HEK293 (cell line): Measurements from ENCODE around the gene UBE2D3.

Experiments used
- BCL11A ChIP-seq: fragments of 450-650 bp; formaldehyde crosslinking; IDR thresholded peaks from 2 replicates; pipeline ENCODE4 v1.5.1; 2016; ENCODE audit warnings: low read depth, missing biosample characterization, missing genetic modification characterization
- KLF8 ChIP-seq: fragments of 450-650 bp; formaldehyde crosslinking; IDR thresholded peaks from 2 replicates; pipeline ENCODE4 v1.5.1; 2016; ENCODE audit warnings: missing biosample characterization, missing genetic modification characterization
- OSR2 ChIP-seq: fragments of 450-650 bp; formaldehyde crosslinking; IDR thresholded peaks from 2 replicates; pipeline ENCODE4 v1.5.1; 2016; ENCODE audit warnings: missing biosample characterization, missing genetic modification characterization
- TRIM28 ChIP-seq: IDR thresholded peaks from 2 replicates; pipeline ENCODE4 v1.6.1; 2011; ENCODE audit warnings: low read length, control low read depth, borderline replicate concordance
- YY1 ChIP-seq: fragments of 450-650 bp; formaldehyde crosslinking; IDR thresholded peaks from 2 replicates; pipeline ENCODE4 v1.5.1; 2018; ENCODE audit warnings: missing biosample characterization, missing genetic modification characterization
- ZEB2 ChIP-seq: fragments of 450-650 bp; formaldehyde crosslinking; IDR thresholded peaks from 2 replicates; pipeline ENCODE4 v1.5.1; 2016; ENCODE audit warnings: missing biosample characterization, missing genetic modification characterization
- ZNF112 ChIP-seq: fragments of 450-650 bp; formaldehyde crosslinking; IDR thresholded peaks from 2 replicates; pipeline ENCODE4 v1.5.0; 2017; ENCODE audit warnings: missing biosample characterization, missing genetic modification characterization
- ZNF529 ChIP-seq: fragments of 450-650 bp; formaldehyde crosslinking; IDR thresholded peaks from 2 replicates; pipeline ENCODE4 v1.5.1; 2017; ENCODE audit warnings: missing genetic modification characterization, missing biosample characterization; ENCODE audit not compliant: insufficient replicate concordance
- ZNF571 ChIP-seq: fragments of 450-650 bp; formaldehyde crosslinking; IDR thresholded peaks from 2 replicates; pipeline ENCODE4 v1.5.0; 2017; ENCODE audit warnings: missing biosample characterization, missing genetic modification characterization
- ZNF596 ChIP-seq: fragments of 450-650 bp; IDR thresholded peaks from 2 replicates; pipeline ENCODE4 v1.5.0; 2018; ENCODE audit warnings: missing biosample characterization, mild to moderate bottlenecking, missing genetic modification characterization, moderate library complexity
- ZNF610 ChIP-seq: fragments of 450-650 bp; formaldehyde crosslinking; IDR thresholded peaks from 2 replicates; pipeline ENCODE4 v1.5.1; 2016; ENCODE audit warnings: missing biosample characterization, missing genetic modification characterization, borderline replicate concordance
- ZNF624 ChIP-seq: fragments of 450-650 bp; formaldehyde crosslinking; IDR thresholded peaks from 2 replicates; pipeline ENCODE4 v1.5.1; 2017; ENCODE audit warnings: missing biosample characterization, missing genetic modification characterization
- ZNF654 ChIP-seq: fragments of 450-650 bp; formaldehyde crosslinking; IDR thresholded peaks from 2 replicates; pipeline ENCODE4 v1.5.1; 2016; ENCODE audit warnings: low read depth, missing biosample characterization, missing genetic modification characterization
- ZNF660 ChIP-seq: fragments of 450-650 bp; IDR thresholded peaks from 2 replicates; pipeline ENCODE4 v1.5.1; 2018; ENCODE audit warnings: missing biosample characterization, mild to moderate bottlenecking, missing genetic modification characterization
- ZNF677 ChIP-seq: fragments of 450-650 bp; IDR thresholded peaks from 2 replicates; pipeline ENCODE4 v1.5.0; 2018; ENCODE audit warnings: missing biosample characterization, mild to moderate bottlenecking, missing genetic modification characterization, moderate library complexity
- ZNF747 ChIP-seq: fragments of 450-650 bp; formaldehyde crosslinking; IDR thresholded peaks from 2 replicates; pipeline ENCODE4 v1.5.1; 2016; ENCODE audit warnings: missing biosample characterization, missing genetic modification characterization
- ZSCAN23 ChIP-seq: fragments of 450-650 bp; formaldehyde crosslinking; IDR thresholded peaks from 2 replicates; pipeline ENCODE4 v1.5.1; 2016; ENCODE audit warnings: missing biosample characterization, missing genetic modification characterization
- TF ChIP-seq, protein P1 (sequence below): fragments of 450-650 bp; formaldehyde crosslinking; IDR thresholded peaks from 2 replicates; pipeline ENCODE4 v1.5.1; 2016; ENCODE audit warnings: missing biosample characterization, missing genetic modification characterization
- TF ChIP-seq, protein P2 (sequence below): fragments of 450-650 bp; IDR thresholded peaks from 2 replicates; pipeline ENCODE4 v1.5.1; 2018; ENCODE audit warnings: missing biosample characterization, missing genetic modification characterization
- TF ChIP-seq, protein P3 (sequence below): fragments of 450-650 bp; formaldehyde crosslinking; IDR thresholded peaks from 2 replicates; pipeline ENCODE4 v1.5.1; 2016; ENCODE audit warnings: missing biosample characterization, missing genetic modification characterization
- TF ChIP-seq, protein P4 (sequence below): fragments of 450-650 bp; formaldehyde crosslinking; IDR thresholded peaks from 2 replicates; pipeline ENCODE4 v1.5.1; 2016; ENCODE audit warnings: missing biosample characterization, missing genetic modification characterization
- TF ChIP-seq, protein P5 (sequence below): fragments of 450-650 bp; formaldehyde crosslinking; IDR thresholded peaks from 2 replicates; pipeline ENCODE4 v1.5.1; 2016; ENCODE audit warnings: missing biosample characterization, missing genetic modification characterization, borderline replicate concordance
- TF ChIP-seq, protein P6 (sequence below): IDR thresholded peaks from 2 replicates; pipeline ENCODE4 v1.6.1; 2011; ENCODE audit warnings: mild to moderate bottlenecking, low read depth, low read length, borderline replicate concordance

Gene UBE2D3

DNA sequence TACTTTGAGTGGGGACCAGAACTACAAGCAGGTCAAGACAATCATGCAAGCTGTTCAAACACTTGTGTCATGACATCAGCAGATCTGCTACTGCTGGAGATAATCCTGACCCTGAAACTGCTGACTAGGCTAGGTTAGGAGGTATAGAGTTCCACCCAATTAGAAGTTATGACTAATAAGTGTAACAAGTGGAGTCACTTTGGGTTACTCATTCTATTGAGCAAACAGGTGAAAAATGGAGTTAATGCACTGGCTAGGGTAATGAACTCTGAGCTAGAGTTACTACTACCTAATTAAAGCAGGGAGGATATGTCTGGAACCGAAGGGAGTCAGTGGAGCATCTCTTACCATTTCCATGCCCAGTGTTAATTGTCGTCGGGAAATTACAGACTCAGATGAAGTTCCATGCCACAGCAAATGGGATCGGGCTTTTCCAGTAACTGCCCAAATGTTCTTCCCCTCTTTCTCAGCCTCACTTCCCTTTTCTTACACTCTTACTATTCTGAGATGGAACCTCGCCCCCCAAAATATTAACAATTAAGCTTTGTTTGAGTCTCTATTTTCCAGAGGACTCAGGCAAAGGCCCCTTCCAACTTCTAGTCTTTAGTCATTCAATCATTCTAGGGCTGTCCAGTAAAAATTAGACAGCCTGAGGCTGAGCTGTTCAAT lies 46.7 kb downstream of the UBE2D3 start (continued):
- TF ChIP-seq, protein P1, sequence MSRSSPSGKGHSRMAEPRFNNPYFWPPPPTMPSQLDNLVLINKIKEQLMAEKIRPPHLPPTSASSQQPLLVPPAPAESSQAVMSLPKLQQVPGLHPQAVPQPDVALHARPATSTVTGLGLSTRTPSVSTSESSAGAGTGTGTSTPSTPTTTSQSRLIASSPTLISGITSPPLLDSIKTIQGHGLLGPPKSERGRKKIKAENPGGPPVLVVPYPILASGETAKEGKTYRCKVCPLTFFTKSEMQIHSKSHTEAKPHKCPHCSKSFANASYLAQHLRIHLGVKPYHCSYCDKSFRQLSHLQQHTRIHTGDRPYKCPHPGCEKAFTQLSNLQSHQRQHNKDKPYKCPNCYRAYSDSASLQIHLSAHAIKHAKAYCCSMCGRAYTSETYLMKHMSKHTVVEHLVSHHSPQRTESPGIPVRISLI, result no peak
- TF ChIP-seq, protein P2, sequence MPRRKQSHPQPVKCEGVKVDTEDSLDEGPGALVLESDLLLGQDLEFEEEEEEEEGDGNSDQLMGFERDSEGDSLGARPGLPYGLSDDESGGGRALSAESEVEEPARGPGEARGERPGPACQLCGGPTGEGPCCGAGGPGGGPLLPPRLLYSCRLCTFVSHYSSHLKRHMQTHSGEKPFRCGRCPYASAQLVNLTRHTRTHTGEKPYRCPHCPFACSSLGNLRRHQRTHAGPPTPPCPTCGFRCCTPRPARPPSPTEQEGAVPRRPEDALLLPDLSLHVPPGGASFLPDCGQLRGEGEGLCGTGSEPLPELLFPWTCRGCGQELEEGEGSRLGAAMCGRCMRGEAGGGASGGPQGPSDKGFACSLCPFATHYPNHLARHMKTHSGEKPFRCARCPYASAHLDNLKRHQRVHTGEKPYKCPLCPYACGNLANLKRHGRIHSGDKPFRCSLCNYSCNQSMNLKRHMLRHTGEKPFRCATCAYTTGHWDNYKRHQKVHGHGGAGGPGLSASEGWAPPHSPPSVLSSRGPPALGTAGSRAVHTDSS (tag by site-specific recombination), result no peak
- TF ChIP-seq, protein P3, sequence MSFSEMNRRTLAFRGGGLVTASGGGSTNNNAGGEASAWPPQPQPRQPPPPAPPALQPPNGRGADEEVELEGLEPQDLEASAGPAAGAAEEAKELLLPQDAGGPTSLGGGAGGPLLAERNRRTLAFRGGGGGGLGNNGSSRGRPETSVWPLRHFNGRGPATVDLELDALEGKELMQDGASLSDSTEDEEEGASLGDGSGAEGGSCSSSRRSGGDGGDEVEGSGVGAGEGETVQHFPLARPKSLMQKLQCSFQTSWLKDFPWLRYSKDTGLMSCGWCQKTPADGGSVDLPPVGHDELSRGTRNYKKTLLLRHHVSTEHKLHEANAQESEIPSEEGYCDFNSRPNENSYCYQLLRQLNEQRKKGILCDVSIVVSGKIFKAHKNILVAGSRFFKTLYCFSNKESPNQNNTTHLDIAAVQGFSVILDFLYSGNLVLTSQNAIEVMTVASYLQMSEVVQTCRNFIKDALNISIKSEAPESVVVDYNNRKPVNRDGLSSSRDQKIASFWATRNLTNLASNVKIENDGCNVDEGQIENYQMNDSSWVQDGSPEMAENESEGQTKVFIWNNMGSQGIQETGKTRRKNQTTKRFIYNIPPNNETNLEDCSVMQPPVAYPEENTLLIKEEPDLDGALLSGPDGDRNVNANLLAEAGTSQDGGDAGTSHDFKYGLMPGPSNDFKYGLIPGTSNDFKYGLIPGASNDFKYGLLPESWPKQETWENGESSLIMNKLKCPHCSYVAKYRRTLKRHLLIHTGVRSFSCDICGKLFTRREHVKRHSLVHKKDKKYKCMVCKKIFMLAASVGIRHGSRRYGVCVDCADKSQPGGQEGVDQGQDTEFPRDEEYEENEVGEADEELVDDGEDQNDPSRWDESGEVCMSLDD (tag by site-specific recombination), result no peak
- TF ChIP-seq ZNF677 (tag by site-specific recombination), result no peak
- peak; percentile 44; the same call in 1 of the 2 replicates for TF ChIP-seq KLF8 (tag by site-specific recombination)
- TF ChIP-seq, protein P4, sequence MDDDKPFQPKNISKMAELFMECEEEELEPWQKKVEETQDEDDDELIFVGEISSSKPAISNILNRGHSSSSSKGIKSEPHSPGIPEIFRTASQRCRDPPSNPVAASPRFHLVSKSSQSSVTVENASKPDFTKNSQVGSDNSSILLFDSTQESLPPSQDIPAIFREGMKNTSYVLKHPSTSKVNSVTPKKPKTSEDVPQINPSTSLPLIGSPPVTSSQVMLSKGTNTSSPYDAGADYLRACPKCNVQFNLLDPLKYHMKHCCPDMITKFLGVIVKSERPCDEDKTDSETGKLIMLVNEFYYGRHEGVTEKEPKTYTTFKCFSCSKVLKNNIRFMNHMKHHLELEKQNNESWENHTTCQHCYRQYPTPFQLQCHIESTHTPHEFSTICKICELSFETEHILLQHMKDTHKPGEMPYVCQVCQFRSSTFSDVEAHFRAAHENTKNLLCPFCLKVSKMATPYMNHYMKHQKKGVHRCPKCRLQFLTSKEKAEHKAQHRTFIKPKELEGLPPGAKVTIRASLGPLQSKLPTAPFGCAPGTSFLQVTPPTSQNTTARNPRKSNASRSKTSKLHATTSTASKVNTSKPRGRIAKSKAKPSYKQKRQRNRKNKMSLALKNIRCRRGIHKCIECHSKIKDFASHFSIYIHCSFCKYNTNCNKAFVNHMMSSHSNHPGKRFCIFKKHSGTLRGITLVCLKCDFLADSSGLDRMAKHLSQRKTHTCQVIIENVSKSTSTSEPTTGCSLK (tag by site-specific recombination), result no peak
- no peak for TF ChIP-seq YY1 (tag by site-specific recombination)
- TF ChIP-seq OSR2 (tag by site-specific recombination), result peak; percentile 94
- TF ChIP-seq, protein P5, sequence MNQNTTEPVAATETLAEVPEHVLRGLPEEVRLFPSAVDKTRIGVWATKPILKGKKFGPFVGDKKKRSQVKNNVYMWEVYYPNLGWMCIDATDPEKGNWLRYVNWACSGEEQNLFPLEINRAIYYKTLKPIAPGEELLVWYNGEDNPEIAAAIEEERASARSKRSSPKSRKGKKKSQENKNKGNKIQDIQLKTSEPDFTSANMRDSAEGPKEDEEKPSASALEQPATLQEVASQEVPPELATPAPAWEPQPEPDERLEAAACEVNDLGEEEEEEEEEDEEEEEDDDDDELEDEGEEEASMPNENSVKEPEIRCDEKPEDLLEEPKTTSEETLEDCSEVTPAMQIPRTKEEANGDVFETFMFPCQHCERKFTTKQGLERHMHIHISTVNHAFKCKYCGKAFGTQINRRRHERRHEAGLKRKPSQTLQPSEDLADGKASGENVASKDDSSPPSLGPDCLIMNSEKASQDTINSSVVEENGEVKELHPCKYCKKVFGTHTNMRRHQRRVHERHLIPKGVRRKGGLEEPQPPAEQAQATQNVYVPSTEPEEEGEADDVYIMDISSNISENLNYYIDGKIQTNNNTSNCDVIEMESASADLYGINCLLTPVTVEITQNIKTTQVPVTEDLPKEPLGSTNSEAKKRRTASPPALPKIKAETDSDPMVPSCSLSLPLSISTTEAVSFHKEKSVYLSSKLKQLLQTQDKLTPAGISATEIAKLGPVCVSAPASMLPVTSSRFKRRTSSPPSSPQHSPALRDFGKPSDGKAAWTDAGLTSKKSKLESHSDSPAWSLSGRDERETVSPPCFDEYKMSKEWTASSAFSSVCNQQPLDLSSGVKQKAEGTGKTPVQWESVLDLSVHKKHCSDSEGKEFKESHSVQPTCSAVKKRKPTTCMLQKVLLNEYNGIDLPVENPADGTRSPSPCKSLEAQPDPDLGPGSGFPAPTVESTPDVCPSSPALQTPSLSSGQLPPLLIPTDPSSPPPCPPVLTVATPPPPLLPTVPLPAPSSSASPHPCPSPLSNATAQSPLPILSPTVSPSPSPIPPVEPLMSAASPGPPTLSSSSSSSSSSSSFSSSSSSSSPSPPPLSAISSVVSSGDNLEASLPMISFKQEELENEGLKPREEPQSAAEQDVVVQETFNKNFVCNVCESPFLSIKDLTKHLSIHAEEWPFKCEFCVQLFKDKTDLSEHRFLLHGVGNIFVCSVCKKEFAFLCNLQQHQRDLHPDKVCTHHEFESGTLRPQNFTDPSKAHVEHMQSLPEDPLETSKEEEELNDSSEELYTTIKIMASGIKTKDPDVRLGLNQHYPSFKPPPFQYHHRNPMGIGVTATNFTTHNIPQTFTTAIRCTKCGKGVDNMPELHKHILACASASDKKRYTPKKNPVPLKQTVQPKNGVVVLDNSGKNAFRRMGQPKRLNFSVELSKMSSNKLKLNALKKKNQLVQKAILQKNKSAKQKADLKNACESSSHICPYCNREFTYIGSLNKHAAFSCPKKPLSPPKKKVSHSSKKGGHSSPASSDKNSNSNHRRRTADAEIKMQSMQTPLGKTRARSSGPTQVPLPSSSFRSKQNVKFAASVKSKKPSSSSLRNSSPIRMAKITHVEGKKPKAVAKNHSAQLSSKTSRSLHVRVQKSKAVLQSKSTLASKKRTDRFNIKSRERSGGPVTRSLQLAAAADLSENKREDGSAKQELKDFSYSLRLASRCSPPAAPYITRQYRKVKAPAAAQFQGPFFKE (tag by site-specific recombination), result no peak
- TF ChIP-seq ZNF529 (tag by site-specific recombination), result no peak
- TF ChIP-seq, protein P6, sequence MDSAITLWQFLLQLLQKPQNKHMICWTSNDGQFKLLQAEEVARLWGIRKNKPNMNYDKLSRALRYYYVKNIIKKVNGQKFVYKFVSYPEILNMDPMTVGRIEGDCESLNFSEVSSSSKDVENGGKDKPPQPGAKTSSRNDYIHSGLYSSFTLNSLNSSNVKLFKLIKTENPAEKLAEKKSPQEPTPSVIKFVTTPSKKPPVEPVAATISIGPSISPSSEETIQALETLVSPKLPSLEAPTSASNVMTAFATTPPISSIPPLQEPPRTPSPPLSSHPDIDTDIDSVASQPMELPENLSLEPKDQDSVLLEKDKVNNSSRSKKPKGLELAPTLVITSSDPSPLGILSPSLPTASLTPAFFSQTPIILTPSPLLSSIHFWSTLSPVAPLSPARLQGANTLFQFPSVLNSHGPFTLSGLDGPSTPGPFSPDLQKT, result no peak
- peak; percentile 72 for TF ChIP-seq ZEB2
- TF ChIP-seq ZNF610 (tag by site-specific recombination), result no peak
- TF ChIP-seq BCL11A (tag by site-specific recombination), result peak; percentile 76; the same call in 1 of the 2 replicates
- TF ChIP-seq ZNF596 (tag by site-specific recombination), result no peak
- TF ChIP-seq ZSCAN23 (tag by site-specific recombination), result peak; percentile 68; the same call in 1 of the 2 replicates
- TF ChIP-seq ZNF654 (tag by site-specific recombination), result 0 out of 2 replicates have a peak, but pooled peaks have one; percentile 2
- no peak for TF ChIP-seq ZNF624 (tag by site-specific recombination)
- no peak for TF ChIP-seq ZNF747 (tag by site-specific recombination)
- TF ChIP-seq TRIM28, result peak; percentile 84; the same call in 1 of the 2 replicates
- TF ChIP-seq ZNF660 (tag by site-specific recombination), result peak; percentile 78
- TF ChIP-seq ZNF571, result no peak
- TF ChIP-seq ZNF112 (tag by site-specific recombination), result no peak
